Ishikawa (cell line): ENCODE data around the gene KIRREL2.

Experiments
- EP300 ChIP-seq: IDR thresholded peaks from 2 replicates; pipeline ENCODE4 v1.6.1; 2012; ENCODE audit warnings: borderline replicate concordance
- NFIC ChIP-seq: IDR thresholded peaks from 2 replicates; pipeline ENCODE4 v1.6.1; 2012
- RAD21 ChIP-seq: IDR thresholded peaks from 2 replicates; pipeline ENCODE4 v1.6.1; 2012; ENCODE audit warnings: low read depth
- TCF12 ChIP-seq: IDR thresholded peaks from 2 replicates; pipeline ENCODE4 v1.6.1; 2012; ENCODE audit warnings: low read depth
- ZBTB7A ChIP-seq: IDR thresholded peaks from 2 replicates; pipeline ENCODE4 v1.6.1; 2012; ENCODE audit warnings: low read depth
- TF ChIP-seq, protein P1 (sequence below): IDR thresholded peaks from 2 replicates; pipeline ENCODE4 v1.6.1; 2012
- TF ChIP-seq, protein P2 (sequence below): IDR thresholded peaks from 2 replicates; pipeline ENCODE4 v1.6.1; 2012

GRCh38 chr19:35852029-35852780 lies 4.5 kb upstream of the KIRREL2 start, which contains the start of gene NPHS1:
- no peak for TF ChIP-seq ZBTB7A
- no peak for TF ChIP-seq TCF12
- TF ChIP-seq RAD21, result no peak
- no peak for TF ChIP-seq EP300
- TF ChIP-seq NFIC, result no peak
- TF ChIP-seq, protein P1, sequence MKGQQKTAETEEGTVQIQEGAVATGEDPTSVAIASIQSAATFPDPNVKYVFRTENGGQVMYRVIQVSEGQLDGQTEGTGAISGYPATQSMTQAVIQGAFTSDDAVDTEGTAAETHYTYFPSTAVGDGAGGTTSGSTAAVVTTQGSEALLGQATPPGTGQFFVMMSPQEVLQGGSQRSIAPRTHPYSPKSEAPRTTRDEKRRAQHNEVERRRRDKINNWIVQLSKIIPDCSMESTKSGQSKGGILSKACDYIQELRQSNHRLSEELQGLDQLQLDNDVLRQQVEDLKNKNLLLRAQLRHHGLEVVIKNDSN, result no peak
- TF ChIP-seq, protein P2, sequence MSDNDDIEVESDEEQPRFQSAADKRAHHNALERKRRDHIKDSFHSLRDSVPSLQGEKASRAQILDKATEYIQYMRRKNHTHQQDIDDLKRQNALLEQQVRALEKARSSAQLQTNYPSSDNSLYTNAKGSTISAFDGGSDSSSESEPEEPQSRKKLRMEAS, result no peak
